T-cell (primary cell): Measurements from ENCODE around the gene FOXL1. TPM values are rescaled to one million over a fixed set of nuclear protein-coding genes. Genes with fewer than 3 reads are reported as not detected.

Experiments
- ATAC-seq, 4 experiments: fragments of 200-7000 bp in 3 of 4; fragments of 150-1000 bp in 1 of 4; cut with Tn5 transposase; replicated peaks in 1 of 4; 1 replicate in 3 of 4; 2 replicates in 1 of 4; pipeline ENCODE4 v1.10.0; 2021; ENCODE audit warnings: moderate library complexity in 3 of 4, mild to moderate bottlenecking in 2 of 4, moderate number of reproducible peaks in 1 of 4
- CTCF ChIA-PET, 2 donors: fragments of 300-600 bp; sonication (Branson Sonifier 250); formaldehyde crosslinking; loops; one replicate each; lab custom pipeline; 2022; ENCODE audit warnings: antibody characterized with exemption in 2 of 2; lab: Charles Lee
- POLR2A ChIA-PET, 2 donors: fragments of 300-600 bp; sonication (Branson Sonifier 250); formaldehyde crosslinking; loops; one replicate each; lab custom pipeline; 2022; ENCODE audit warnings: antibody characterized with exemption in 2 of 2; lab: Charles Lee
- DNase-seq, 35 experiments: peaks; one replicate each; pipeline versions ENCODE4 v3.0.0 to v3.0.0-alpha.2; 2013 to 2023
- H3K27ac ChIP-seq: one replicate; pipeline ENCODE4 v1.5.1; 2013; ENCODE audit warnings: low read length
- H3K27me3 ChIP-seq, 2 experiments: replicated peaks in 1 of 2; 1 replicate in 1 of 2; 2 replicates in 1 of 2; pipeline versions ENCODE4 v1.6.1 to v1.7.0; 2013; ENCODE audit warnings: low read length in 1 of 2, mixed read lengths in 1 of 2; ENCODE audit not compliant: control insufficient read depth in 2 of 2, insufficient read depth in 2 of 2; ENCODE audit errors: extremely low read depth in 1 of 2
- H3K36me3 ChIP-seq, 2 donors: 1 replicate in 1 of 2; 2 replicates in 1 of 2; pipeline versions ENCODE4 v1.6.1 to v1.7.0; 2013; ENCODE audit warnings: low read length in 1 of 2; ENCODE audit not compliant: control insufficient read depth in 2 of 2, insufficient read depth in 1 of 2; ENCODE audit errors: extremely low read depth in 1 of 2
- H3K4me1 ChIP-seq, 2 experiments: 1 replicate in 1 of 2; 2 replicates in 1 of 2; pipeline versions ENCODE4 v1.6.1 to v1.7.0; 2013; ENCODE audit warnings: low read length in 2 of 2, mixed read lengths in 1 of 2; ENCODE audit not compliant: insufficient read depth in 2 of 2, control insufficient read depth in 1 of 2; ENCODE audit errors: extremely low read depth in 1 of 2
- H3K4me3 ChIP-seq, 2 donors: 1 replicate in 1 of 2; 2 replicates in 1 of 2; pipeline versions ENCODE4 v1.5.1 to v1.7.0; 2013; ENCODE audit warnings: mild to moderate bottlenecking in 2 of 2, low read length in 1 of 2, moderate library complexity in 1 of 2; ENCODE audit not compliant: control insufficient read depth in 1 of 2; ENCODE audit errors: extremely low read depth in 1 of 2
- H3K9me3 ChIP-seq: 2 replicates; pipeline ENCODE4 v1.7.0; 2013
- H3K27ac Mint-ChIP-seq, 2 donors: one replicate each; pipeline ENCODE4 v1.8.0; 2020 to 2021; ENCODE audit warnings: mild to moderate bottlenecking in 2 of 2, mixed read lengths in 2 of 2
- H3K27me3 Mint-ChIP-seq, 2 donors: one replicate each; pipeline ENCODE4 v1.8.0; 2021 to 2022; ENCODE audit warnings: mixed read lengths in 2 of 2
- H3K36me3 Mint-ChIP-seq: one replicate; pipeline ENCODE4 v1.8.0; 2021; ENCODE audit warnings: mixed read lengths
- H3K4me1 Mint-ChIP-seq, 3 donors: one replicate each; pipeline ENCODE4 v1.8.0; 2020 to 2022; ENCODE audit warnings: mixed read lengths in 3 of 3, mild to moderate bottlenecking in 1 of 3
- H3K4me3 Mint-ChIP-seq, 3 donors: one replicate each; pipeline ENCODE4 v1.8.0; 2020 to 2022; ENCODE audit warnings: mild to moderate bottlenecking in 3 of 3, mixed read lengths in 3 of 3, moderate library complexity in 3 of 3
- H3K9me3 Mint-ChIP-seq, 3 donors: one replicate each; pipeline ENCODE4 v1.8.0; 2020 to 2022; ENCODE audit warnings: mixed read lengths in 3 of 3
- WGBS: methylation state at CpG from one replicate; pipeline ENCODE4 v1.1.5; 2013; ENCODE audit warnings: missing lambda C conversion rate; ENCODE audit not compliant: insufficient coverage; 5-methylcytosine and 5-hydroxymethylcytosine counted together
- total RNA-seq, 35 experiments: library from RNA in 6 of 35; stranded (reverse) in 6 of 35; fragments of 120-200 nt in 1 of 35; gene quantifications; one replicate each; pipeline versions ENCODE4 v1.2.1 to v1.2.4 and lab custom pipeline; 2013 to 2026

The FOXL1 gene
- total RNA-seq, 5 donors from 2014 or later (not counting 1 experiment from before 2014, with no cell fraction given), result not detected

DNA sequence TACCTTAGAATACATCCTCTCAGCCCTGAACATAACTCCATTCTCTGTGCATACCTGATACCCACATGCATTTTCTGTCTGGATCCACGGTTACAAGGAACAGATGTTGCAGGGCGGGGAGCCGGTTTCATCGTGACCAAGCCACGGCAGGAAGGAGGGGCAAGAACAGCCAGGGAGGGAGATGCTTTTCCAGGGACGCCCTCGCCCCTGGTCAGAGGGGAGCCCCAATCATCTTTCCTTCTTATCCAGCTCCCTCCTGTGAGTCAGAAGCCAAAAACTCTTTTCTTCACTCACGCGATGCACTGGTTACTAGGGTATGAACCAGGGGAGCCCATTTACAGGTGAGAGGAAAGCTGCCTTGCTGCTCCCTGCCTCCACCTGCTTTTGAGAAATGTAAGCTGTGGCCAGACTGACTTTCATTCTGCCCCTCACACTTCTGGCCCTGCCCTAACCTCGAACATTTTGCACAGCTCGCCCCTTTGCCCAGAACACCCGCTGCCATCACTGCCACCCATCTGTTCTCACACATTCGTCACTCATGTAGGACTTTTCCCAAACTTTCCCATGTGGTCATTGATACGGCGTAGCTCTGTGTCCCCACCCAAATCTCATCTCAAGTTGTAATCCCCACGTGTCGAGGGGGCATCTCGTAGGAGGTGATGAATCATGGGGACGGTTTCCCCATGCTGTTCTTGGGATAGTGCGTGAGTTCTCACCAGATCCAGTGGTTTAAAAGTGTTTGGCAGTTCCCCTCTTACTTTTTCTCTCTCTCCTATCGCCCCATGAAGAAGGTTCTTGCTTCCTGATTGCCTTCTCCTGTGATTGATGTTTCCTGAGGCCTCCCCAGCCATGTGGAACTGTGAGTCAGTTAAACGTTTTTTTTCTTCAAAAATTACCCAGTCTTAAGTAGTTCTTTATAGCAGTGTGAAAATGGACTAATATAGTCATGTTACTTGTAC is 20.5 kb downstream of the FOXL1 start:
- no peak for DNase-seq
- H3K27ac Mint-ChIP-seq, result no peak overlapping the region
- Histone ChIP-seq H3K27me3 (peaks cover 0 to 22% of the 10 kb centered on the region in 2 experiments), H3K4me3 (no peak overlapping the region), H3K36me3 (no peaks in the 10 kb centered on the region), H3K4me1 (no peaks in the 10 kb centered on the region), H3K9me3 (no peaks in the 10 kb centered on the region), H3K27ac (no peak overlapping the region)
- H3K27me3 Mint-ChIP-seq, result peaks cover 25 to 30% of the 10 kb centered on the region in 2 donors
- no peaks in the 10 kb centered on the region for H3K9me3 Mint-ChIP-seq
- WGBS, result 49% methylated on average over 4 of the region's 22 CpGs
- no peaks in the 10 kb centered on the region for H3K36me3 Mint-ChIP-seq
- no peaks in the 10 kb centered on the region for H3K4me1 Mint-ChIP-seq
- POLR2A ChIA-PET, result no interaction called here
- CTCF ChIA-PET, result no interaction called here
- ATAC-seq, result no peak
- no peak overlapping the region for H3K4me3 Mint-ChIP-seq

DNA sequence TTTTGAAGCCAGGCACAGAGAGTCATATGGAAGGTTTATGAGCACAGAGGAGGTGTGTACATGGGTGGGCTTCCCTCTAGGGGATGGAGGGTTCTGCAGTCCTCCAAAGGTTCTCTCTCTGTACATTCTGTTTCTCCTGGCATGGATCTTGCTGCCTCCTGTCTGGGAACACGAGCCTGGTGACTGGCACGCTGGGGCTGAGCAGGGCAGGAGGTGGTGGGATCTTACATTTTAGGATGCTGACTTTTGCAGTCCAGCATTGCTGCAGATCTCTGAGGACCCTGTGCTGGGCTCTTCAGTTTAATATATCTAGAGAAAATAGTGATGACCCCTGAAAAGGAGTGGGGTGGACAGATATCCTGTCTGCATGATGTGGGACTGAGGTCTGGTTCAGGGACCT is 23.0 kb downstream of the FOXL1 start:
- H3K27me3 Mint-ChIP-seq, result peaks cover 19 to 36% of the 10 kb centered on the region in 2 donors
- CTCF ChIA-PET, result no interaction called here
- 67% methylated on average over 1 of the region's 2 CpGs for WGBS

DNA sequence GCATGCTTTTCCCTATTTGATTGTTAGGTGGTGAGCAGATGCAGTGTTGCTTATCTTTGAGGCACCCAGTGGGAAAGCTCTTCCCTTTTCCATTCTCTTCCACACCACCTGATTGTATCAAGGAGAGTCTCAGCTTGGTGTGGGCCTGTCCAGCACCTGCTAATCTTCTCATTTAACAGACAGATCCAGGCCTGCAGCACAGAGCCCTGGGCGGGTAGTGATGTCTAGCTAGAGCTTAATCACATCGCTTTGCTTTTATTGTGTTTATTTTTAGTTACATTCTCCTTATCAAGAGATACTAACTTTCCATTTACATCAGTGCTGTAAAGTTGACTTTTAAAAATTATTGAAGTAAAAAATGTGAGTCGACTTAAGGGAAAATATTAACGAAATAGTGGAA is 24.2 kb downstream of the FOXL1 start:
- Histone ChIP-seq H3K9me3 (no peaks in the 10 kb centered on the region), H3K27ac (no peak overlapping the region), H3K36me3 (no peaks in the 10 kb centered on the region), H3K27me3 (peaks cover 0 to 20% of the 10 kb centered on the region in 2 experiments), H3K4me1 (peaks cover 0 to 9% of the 10 kb centered on the region in 2 experiments), H3K4me3 (no peak overlapping the region)
- Mint-ChIP-seq H3K4me3 (no peak overlapping the region), H3K27ac (no peak overlapping the region), H3K27me3 (peaks cover 19 to 36% of the 10 kb centered on the region in 2 donors), H3K4me1 (peaks cover 12 to 13% (median 12%) of the 10 kb centered on the region in 3 donors), H3K36me3 (no peaks in the 10 kb centered on the region), H3K9me3 (no peaks in the 10 kb centered on the region)
- CTCF ChIA-PET, result no interaction called here
- DNase-seq, result no peak
- WGBS, result 100% methylated on average over 2 of the region's 4 CpGs
- ATAC-seq, result no peak
- POLR2A ChIA-PET, result no interaction called here

More for the DNA sequence above, 23.0 kb downstream of the FOXL1 start:
- no peak overlapping the region for H3K27ac Mint-ChIP-seq
- H3K4me1 ChIP-seq, result peaks cover 0 to 9% of the 10 kb centered on the region in 2 experiments
- H3K4me3 Mint-ChIP-seq, result no peak overlapping the region
- peaks cover 12 to 13% (median 12%) of the 10 kb centered on the region in 3 donors for H3K4me1 Mint-ChIP-seq
- H3K36me3 Mint-ChIP-seq, result no peaks in the 10 kb centered on the region
- H3K9me3 ChIP-seq, result no peaks in the 10 kb centered on the region
- POLR2A ChIA-PET, result no interaction called here
- ATAC-seq (no peak), DNase-seq (no peak)
- no peak overlapping the region for H3K27ac ChIP-seq
- H3K4me3 ChIP-seq, result no peak overlapping the region
- no peaks in the 10 kb centered on the region for H3K36me3 ChIP-seq
- H3K27me3 ChIP-seq, result peaks cover 0 to 23% of the 10 kb centered on the region in 2 experiments
- H3K9me3 Mint-ChIP-seq, result no peaks in the 10 kb centered on the region

DNA sequence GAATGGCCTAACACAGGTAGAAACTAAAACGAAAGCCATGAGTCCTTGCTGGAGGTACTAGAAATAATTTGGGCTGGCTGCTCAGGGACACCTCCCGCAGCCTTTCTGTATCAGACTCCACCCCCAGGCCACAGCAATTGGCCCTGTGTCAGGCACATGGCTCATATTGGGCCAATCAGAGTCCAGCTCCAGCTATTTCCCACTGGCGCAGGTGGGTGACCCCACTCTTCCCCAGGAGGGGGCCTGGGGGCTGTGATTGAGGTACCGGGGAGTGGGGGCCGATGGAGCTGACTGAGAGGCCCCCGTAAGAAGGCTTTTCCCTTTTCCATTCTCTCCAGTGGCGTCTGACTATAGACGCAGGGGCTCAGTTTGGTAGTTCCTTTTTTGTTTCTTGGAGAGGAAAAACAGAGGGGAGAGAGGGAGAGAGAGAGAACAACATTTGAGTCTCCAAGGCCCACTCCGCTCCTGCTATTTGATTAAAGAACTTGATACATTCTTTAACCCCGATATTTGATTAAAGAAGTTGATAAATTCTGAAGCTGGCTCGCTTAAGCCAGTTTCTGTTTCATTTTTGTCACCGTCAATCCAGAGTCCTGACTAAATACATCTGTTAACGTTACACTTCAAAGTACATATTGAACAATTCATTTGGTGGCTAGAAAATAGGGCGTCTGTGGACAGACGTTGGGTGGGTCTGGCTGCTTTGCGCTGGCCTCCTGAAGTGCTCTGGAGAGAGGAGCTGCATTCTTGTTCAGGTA is 26.3 kb downstream of the FOXL1 start:
- peak overlapping the region; percentile 66 to 75 for H3K4me3 ChIP-seq
- DNase-seq (peak in 32 of 35 experiments; percentile 6 to 61 (median 40)), ATAC-seq (peak; percentile 84 to 100 (median 91))
- Mint-ChIP-seq H3K36me3 (no peaks in the 10 kb centered on the region), H3K27ac (peak overlapping the region; percentile 59 to 65), H3K4me3 (peak overlapping the region; percentile 84 to 88 (median 85)), H3K4me1 (peaks cover 12 to 13% (median 12%) of the 10 kb centered on the region in 3 donors), H3K9me3 (no peaks in the 10 kb centered on the region), H3K27me3 (peaks cover 15 to 31% of the 10 kb centered on the region in 2 donors)
- peak overlapping the region; percentile 72 for H3K27ac ChIP-seq
- WGBS, result 22% methylated on average over 4 of the region's 16 CpGs
- H3K4me1 ChIP-seq, result peaks cover 0 to 9% of the 10 kb centered on the region in 2 experiments
- no peaks in the 10 kb centered on the region for H3K36me3 ChIP-seq
- no peaks in the 10 kb centered on the region for H3K9me3 ChIP-seq
- ChIA-PET CTCF (interaction anchor here in 1 of 2 donors (0.8 to 1.2 kb wide), 2 partner anchors 22 to 40 kb away, joined by 3 read pairs; no protein-coding TSS in a partner anchor), POLR2A (interaction anchor here in 1 of 2 donors (1.0 kb wide), 1 partner anchor 35 kb away, joined by 4 read pairs; no protein-coding TSS in a partner anchor)
- H3K27me3 ChIP-seq, result peaks cover 0 to 17% of the 10 kb centered on the region in 2 experiments

DNA sequence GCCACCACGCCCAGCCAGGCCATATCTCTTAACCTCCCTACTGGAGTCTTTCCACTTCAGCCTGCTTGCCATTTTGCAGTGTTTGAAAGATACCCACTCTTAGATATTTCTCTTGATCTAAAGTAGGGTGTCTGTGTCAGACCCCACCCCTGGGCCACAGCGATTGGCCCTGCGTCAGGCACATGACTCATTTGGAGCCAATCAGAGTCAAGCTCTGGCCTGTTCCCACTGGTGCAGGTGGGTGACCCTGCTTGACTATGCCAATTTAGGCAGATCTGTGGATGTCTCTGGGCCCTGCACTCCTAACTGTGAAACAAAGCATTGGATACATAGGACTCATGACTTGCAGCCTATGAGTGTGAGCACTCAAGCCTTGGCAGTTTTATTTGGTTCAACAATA is 27.6 kb downstream of the FOXL1 start:
- Mint-ChIP-seq H3K4me3 (peak overlapping the region; percentile 21 to 88 (median 84)), H3K27me3 (peaks cover 20 to 26% of the 10 kb centered on the region in 2 donors), H3K36me3 (no peaks in the 10 kb centered on the region), H3K4me1 (peaks cover 12 to 13% (median 12%) of the 10 kb centered on the region in 3 donors), H3K9me3 (no peaks in the 10 kb centered on the region), H3K27ac (no peak overlapping the region)
- H3K27me3 ChIP-seq, result peaks cover 0 to 24% of the 10 kb centered on the region in 2 experiments
- ChIA-PET POLR2A (no interaction called here), CTCF (no interaction called here)
- no peak for DNase-seq
- H3K36me3 ChIP-seq, result no peaks in the 10 kb centered on the region
- 100% methylated on average over 2 of the region's 3 CpGs for WGBS
- H3K27ac ChIP-seq, result no peak overlapping the region
- no peak overlapping the region for H3K4me3 ChIP-seq
- no peaks in the 10 kb centered on the region for H3K9me3 ChIP-seq
- peaks cover 0 to 9% of the 10 kb centered on the region in 2 experiments for H3K4me1 ChIP-seq
- no peak for ATAC-seq

DNA sequence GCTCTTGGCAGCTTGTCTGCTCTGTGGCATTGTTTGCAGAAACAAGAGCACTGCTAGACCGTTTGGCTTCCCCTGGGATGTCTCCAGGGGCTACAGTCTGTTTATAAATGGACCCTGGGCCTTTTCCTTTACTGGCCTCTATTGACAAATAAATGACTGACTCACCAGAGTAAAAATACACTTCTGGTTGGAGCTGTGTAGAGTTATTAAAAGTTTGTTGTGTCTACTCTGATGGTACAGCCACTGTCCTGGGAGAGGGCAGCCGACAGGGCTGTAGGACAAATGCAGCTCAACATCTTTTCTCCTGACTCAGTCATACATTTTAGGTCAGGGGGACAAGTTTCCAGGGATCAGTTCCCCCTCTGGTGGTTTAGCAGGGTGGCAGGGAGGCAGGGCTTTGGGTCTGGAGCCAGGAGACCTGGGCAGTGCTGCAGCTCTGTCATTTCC is 30.0 kb downstream of the FOXL1 start:
- POLR2A ChIA-PET, result no interaction called here
- no peaks in the 10 kb centered on the region for H3K36me3 ChIP-seq
- H3K27ac Mint-ChIP-seq, result no peak overlapping the region
- H3K36me3 Mint-ChIP-seq, result no peaks in the 10 kb centered on the region
- peaks cover 11 to 21% of the 10 kb centered on the region in 2 donors for H3K27me3 Mint-ChIP-seq
- H3K27me3 ChIP-seq, result peaks cover 0 to 28% of the 10 kb centered on the region in 2 experiments
- 20% methylated on average over 1 of the region's 2 CpGs for WGBS
- DNase-seq (no peak), ATAC-seq (no peak)
- H3K4me1 ChIP-seq, result peaks cover 0 to 9% of the 10 kb centered on the region in 2 experiments
- CTCF ChIA-PET, result no interaction called here
- no peaks in the 10 kb centered on the region for H3K9me3 Mint-ChIP-seq
- H3K9me3 ChIP-seq, result no peaks in the 10 kb centered on the region
- no peak overlapping the region for H3K4me3 ChIP-seq
- H3K27ac ChIP-seq, result no peak overlapping the region
- no peak overlapping the region for H3K4me3 Mint-ChIP-seq
- peaks cover 12 to 13% (median 12%) of the 10 kb centered on the region in 3 donors for H3K4me1 Mint-ChIP-seq
